Calu3 (cell line): ENCODE measurements around the gene CD5L. TPM values are rescaled to one million over a fixed set of nuclear protein-coding genes. Genes with fewer than 3 reads are reported as not detected.

ENCODE experiments used
- BruUV-seq: library from RNA; stranded (reverse); fragments of 400-500 nt; replicated peaks from 2 replicates; lab custom pipeline; 2021; lab: Mats Ljungman, UMichigan
- CTCF ChIA-PET: fragments of 300-600 bp; sonication (Branson Sonifier 250); formaldehyde crosslinking; loops from one replicate; lab custom pipeline; 2022; ENCODE audit warnings: antibody characterized with exemption; lab: Charles Lee
- DNase-seq: peaks from one replicate; pipeline ENCODE4 v3.0.0; 2022
- H3K27ac Mint-ChIP-seq: one replicate; pipeline ENCODE4 v1.8.0; 2022; ENCODE audit warnings: mixed read lengths; ENCODE audit not compliant: unreplicated experiment
- H3K27me3 Mint-ChIP-seq: one replicate; pipeline ENCODE4 v1.8.0; 2022; ENCODE audit warnings: mixed read lengths; ENCODE audit not compliant: unreplicated experiment
- H3K36me3 Mint-ChIP-seq: one replicate; pipeline ENCODE4 v1.8.0; 2022; ENCODE audit warnings: mild to moderate bottlenecking, moderate library complexity, mixed read lengths; ENCODE audit not compliant: insufficient read depth, unreplicated experiment
- H3K4me1 Mint-ChIP-seq: one replicate; pipeline ENCODE4 v1.8.0; 2022; ENCODE audit warnings: mild to moderate bottlenecking, low read depth, mixed read lengths; ENCODE audit not compliant: unreplicated experiment
- H3K4me3 Mint-ChIP-seq: one replicate; pipeline ENCODE4 v1.8.0; 2022; ENCODE audit warnings: mild to moderate bottlenecking, low read depth, moderate library complexity, mixed read lengths; ENCODE audit not compliant: unreplicated experiment
- H3K9me3 Mint-ChIP-seq: one replicate; pipeline ENCODE4 v1.8.0; 2022; ENCODE audit warnings: low read depth, mixed read lengths; ENCODE audit not compliant: unreplicated experiment
- CTCF ChIP-seq: fragments of 200-600 bp; IDR thresholded peaks from one replicate; pipeline ENCODE4 v1.8.0; 2022; ENCODE audit warnings: antibody characterized with exemption; ENCODE audit not compliant: unreplicated experiment
- intact Hi-C: fragments of 100-400 bp; cut with micrococcal nuclease; formaldehyde crosslinking; loops from one replicate; pipeline ENCODE4 v1.10.0; 2022; ENCODE audit not compliant: unreplicated experiment
- total RNA-seq: library from RNA; stranded (reverse); gene quantifications from 2 replicates; pipeline ENCODE4 v1.2.3, GENCODE V29; 2022

Gene CD5L
- total RNA-seq, 1 experiment from 2014 or later = not detected

GRCh38 chr1:157852476-157852875 lies 10.9 kb upstream of the CD5L start:
- CTCF ChIA-PET = interaction anchor here (0.6 kb wide), 1 partner anchor 10 kb away, joined by 3 read pairs; no protein-coding TSS in a partner anchor
- no TSS peak for BruUV-seq

GRCh38 chr1:157849229-157849875 lies 7.7 kb upstream of the CD5L start:
- no peaks in the 10 kb centered on the region for H3K27me3 Mint-ChIP-seq
- TF ChIP-seq CTCF = no peak
- peak overlapping the region; percentile 14 for H3K27ac Mint-ChIP-seq
- BruUV-seq = no TSS peak
- no peaks in the 10 kb centered on the region for H3K36me3 Mint-ChIP-seq
- intact Hi-C loops = no loop called here
- DNase-seq = no peak
- CTCF ChIA-PET = interaction anchor here (0.7 kb wide), 1 partner anchor 166 kb away, joined by 3 read pairs; no protein-coding TSS in a partner anchor
- H3K4me1 Mint-ChIP-seq = peaks cover 15% of the 10 kb centered on the region
- H3K4me3 Mint-ChIP-seq = no peak overlapping the region
- H3K9me3 Mint-ChIP-seq = no peaks in the 10 kb centered on the region

More at GRCh38 chr1:157852476-157852875, 10.9 kb upstream of the CD5L start:
- no peaks in the 10 kb centered on the region for H3K9me3 Mint-ChIP-seq
- H3K4me3 Mint-ChIP-seq = no peak overlapping the region
- TF ChIP-seq CTCF = no peak
- H3K36me3 Mint-ChIP-seq = no peaks in the 10 kb centered on the region
- peaks cover 15% of the 10 kb centered on the region for H3K4me1 Mint-ChIP-seq
- intact Hi-C loops = loop anchor here (5.0 kb wide), 1 partner anchor 80 kb away; no protein-coding TSS in a partner anchor
- H3K27ac Mint-ChIP-seq = peak overlapping the region; percentile 50
- DNase-seq = peak; percentile 25
- no peaks in the 10 kb centered on the region for H3K27me3 Mint-ChIP-seq

- CTCF ChIA-PET = no interaction called here
- Mint-ChIP-seq H3K9me3 (no peaks in the 10 kb centered on the region), H3K27ac (no peak overlapping the region), H3K36me3 (no peaks in the 10 kb centered on the region), H3K4me1 (no peaks in the 10 kb centered on the region), H3K4me3 (no peak overlapping the region), H3K27me3 (peaks cover 13% of the 10 kb centered on the region)
- no peak for TF ChIP-seq CTCF
- BruUV-seq = no TSS peak
- no peak for DNase-seq
- intact Hi-C loops = no loop called here
These were observed 2.7 kb upstream of the CD5L start for GRCh38 chr1:157844089-157844830.

GRCh38 chr1:157842939-157843338 lies 1.3 kb upstream of the CD5L start:
- Mint-ChIP-seq H3K9me3 (no peaks in the 10 kb centered on the region), H3K27me3 (peaks cover 13% of the 10 kb centered on the region), H3K4me3 (no peak overlapping the region), H3K36me3 (no peaks in the 10 kb centered on the region), H3K4me1 (peaks cover 8% of the 10 kb centered on the region), H3K27ac (no peak overlapping the region)
- BruUV-seq = no TSS peak
- no peak for DNase-seq
- CTCF ChIA-PET = interaction anchor here (0.6 kb wide), 1 partner anchor 223 kb away, joined by 4 read pairs; no protein-coding TSS in a partner anchor
- no peak for TF ChIP-seq CTCF
- intact Hi-C loops = no loop called here
